GM18505 (cell line): ENCODE results near the gene PRICKLE2.

Experiments
- ATAC-seq: cut with Tn5 transposase; IDR thresholded peaks from one replicate; pipeline ENCODE4 v1.9.1; 2021; ENCODE audit not compliant: unreplicated experiment
- POLR2A ChIP-seq: IDR thresholded peaks from 4 replicates; pipeline ENCODE4 v1.6.1; 2011; ENCODE audit warnings: borderline replicate concordance; ENCODE audit not compliant: insufficient read depth, insufficient read length; ENCODE audit errors: extremely low read depth

Gene PRICKLE2

GRCh38 chr3:64145438-64145837 lies 79.8 kb downstream of the PRICKLE2 start:
- no peak for ATAC-seq
- TF ChIP-seq POLR2A, result no peak

- TF ChIP-seq POLR2A, result no peak
- ATAC-seq, result no peak
Observed at GRCh38 chr3:64144241-64144900, 80.9 kb downstream of the PRICKLE2 start.

- no peak for TF ChIP-seq POLR2A
- ATAC-seq, result no peak
Observed at GRCh38 chr3:64143409-64144130, 81.7 kb downstream of the PRICKLE2 start.

GRCh38 chr3:64141476-64141875 lies 83.8 kb downstream of the PRICKLE2 start:
- no peak for TF ChIP-seq POLR2A
- ATAC-seq, result no peak

GRCh38 chr3:64140651-64141050 lies 84.6 kb downstream of the PRICKLE2 start:
- TF ChIP-seq POLR2A, result no peak

GRCh38 chr3:64138656-64139375 lies 86.5 kb downstream of the PRICKLE2 start:
- no peak for ATAC-seq
- no peak for TF ChIP-seq POLR2A

More at GRCh38 chr3:64140651-64141050, 84.6 kb downstream of the PRICKLE2 start:
- ATAC-seq, result no peak

GRCh38 chr3:64138046-64138445 lies 87.2 kb downstream of the PRICKLE2 start:
- no peak for ATAC-seq
- TF ChIP-seq POLR2A, result no peak

- no peak for ATAC-seq
Observed at GRCh38 chr3:64134882-64135281, 90.4 kb downstream of the PRICKLE2 start.

GRCh38 chr3:64133987-64134386 lies 91.3 kb downstream of the PRICKLE2 start:
- TF ChIP-seq POLR2A, result no peak
- ATAC-seq, result no peak

More at GRCh38 chr3:64134882-64135281, 90.4 kb downstream of the PRICKLE2 start:
- TF ChIP-seq POLR2A, result no peak

GRCh38 chr3:64133272-64133671 lies 92.0 kb downstream of the PRICKLE2 start:
- TF ChIP-seq POLR2A, result no peak
- ATAC-seq, result no peak

- no peak for ATAC-seq
- no peak for TF ChIP-seq POLR2A
Observed at GRCh38 chr3:64131725-64132469, 93.4 kb downstream of the PRICKLE2 start.

GRCh38 chr3:64130436-64130835 lies 94.8 kb downstream of the PRICKLE2 start:
- ATAC-seq, result no peak
- no peak for TF ChIP-seq POLR2A

- no peak for TF ChIP-seq POLR2A
- ATAC-seq, result no peak
Observed at GRCh38 chr3:64129581-64129980, 95.7 kb downstream of the PRICKLE2 start.
